ENCODE results near the gene FAM53A.
"Not testable (repeated sequence)": the region's sequence is repeated elsewhere in the genome, so short reads cannot be mapped to it uniquely, and the experiment has no call there.

The FAM53A gene

DNA sequence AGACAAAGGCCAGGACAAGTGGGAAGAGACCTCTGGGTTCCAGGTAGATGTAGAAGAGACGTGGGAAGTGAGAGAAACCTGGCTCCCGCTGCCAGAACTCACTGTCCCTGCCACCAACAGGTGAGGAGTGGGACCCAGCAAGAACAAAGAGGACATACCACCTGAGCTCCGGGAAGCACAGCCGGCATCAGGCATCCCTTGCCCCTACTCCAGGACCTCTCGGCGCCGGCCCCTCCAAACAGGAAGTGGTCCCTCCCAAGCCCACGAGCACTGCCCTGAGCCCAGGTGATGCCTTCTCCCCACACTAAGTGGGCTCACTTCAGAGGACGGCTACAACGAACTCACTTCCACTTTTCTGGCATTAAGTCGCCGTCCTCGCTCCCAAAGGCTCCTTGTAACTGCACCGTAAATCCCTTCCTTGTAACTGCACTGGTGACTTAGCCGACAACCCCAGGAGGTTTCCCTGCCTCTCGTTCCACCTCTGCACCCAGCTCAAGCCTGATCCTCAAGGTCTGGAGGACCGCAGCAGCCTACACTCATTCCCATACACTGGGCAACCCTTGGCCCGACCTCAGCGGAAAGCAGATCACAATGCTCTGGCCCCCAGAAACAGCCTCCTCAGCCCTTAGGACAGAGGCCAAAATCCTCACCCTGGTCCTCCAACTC lies 8.8 kb downstream of the FAM53A start:
- H3K4me3 ChIP-seq (ENCODE audit: severe bottlenecking): no peak overlapping the region
- no peak overlapping the region for H3K27ac ChIP-seq (ENCODE audit: poor library complexity, severe bottlenecking)
- TF ChIP-seq, protein P1, sequence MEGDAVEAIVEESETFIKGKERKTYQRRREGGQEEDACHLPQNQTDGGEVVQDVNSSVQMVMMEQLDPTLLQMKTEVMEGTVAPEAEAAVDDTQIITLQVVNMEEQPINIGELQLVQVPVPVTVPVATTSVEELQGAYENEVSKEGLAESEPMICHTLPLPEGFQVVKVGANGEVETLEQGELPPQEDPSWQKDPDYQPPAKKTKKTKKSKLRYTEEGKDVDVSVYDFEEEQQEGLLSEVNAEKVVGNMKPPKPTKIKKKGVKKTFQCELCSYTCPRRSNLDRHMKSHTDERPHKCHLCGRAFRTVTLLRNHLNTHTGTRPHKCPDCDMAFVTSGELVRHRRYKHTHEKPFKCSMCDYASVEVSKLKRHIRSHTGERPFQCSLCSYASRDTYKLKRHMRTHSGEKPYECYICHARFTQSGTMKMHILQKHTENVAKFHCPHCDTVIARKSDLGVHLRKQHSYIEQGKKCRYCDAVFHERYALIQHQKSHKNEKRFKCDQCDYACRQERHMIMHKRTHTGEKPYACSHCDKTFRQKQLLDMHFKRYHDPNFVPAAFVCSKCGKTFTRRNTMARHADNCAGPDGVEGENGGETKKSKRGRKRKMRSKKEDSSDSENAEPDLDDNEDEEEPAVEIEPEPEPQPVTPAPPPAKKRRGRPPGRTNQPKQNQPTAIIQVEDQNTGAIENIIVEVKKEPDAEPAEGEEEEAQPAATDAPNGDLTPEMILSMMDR (IDR thresholded peaks at IDR 0.05; ENCODE audit: poor library complexity, severe bottlenecking): no peak
- ATAC-seq (ENCODE audit: low read depth) (no peak), DNase-seq (ENCODE audit: low spot score) (no peak)
- no peaks in the 10 kb centered on the region for H3K9me3 ChIP-seq (ENCODE audit: severe bottlenecking)
- H3K4me1 ChIP-seq (ENCODE audit: insufficient read depth, poor library complexity, severe bottlenecking): no peaks in the 10 kb centered on the region
- no peaks in the 10 kb centered on the region for H3K36me3 ChIP-seq (ENCODE audit: low read depth)
- H3K27me3 ChIP-seq (ENCODE audit: insufficient read depth, poor library complexity, severe bottlenecking): no peaks in the 10 kb centered on the region

DNA sequence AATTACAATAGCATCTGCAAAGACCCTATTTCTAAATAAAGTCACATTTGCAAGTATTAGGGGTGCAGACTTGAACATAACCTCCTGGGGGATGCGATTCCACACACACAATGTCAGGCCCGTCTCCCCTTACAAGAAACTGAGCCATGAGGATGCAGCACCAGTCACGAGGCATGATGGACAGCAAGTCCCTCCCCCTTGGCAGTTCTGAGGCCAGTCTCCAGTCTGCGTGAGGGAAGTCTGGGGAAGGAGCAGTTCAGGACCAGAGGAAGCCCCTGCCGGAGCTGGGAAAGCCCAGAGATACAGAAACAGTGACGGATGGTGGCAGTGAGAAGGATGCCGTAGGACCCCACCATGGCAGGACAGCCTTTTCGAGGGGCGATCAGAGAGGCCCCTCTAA lies 9.4 kb downstream of the FAM53A start:
- ATAC-seq (ENCODE audit: low read depth): no peak
- Histone ChIP-seq H3K9me3 (ENCODE audit: severe bottlenecking) (no peaks in the 10 kb centered on the region), H3K36me3 (ENCODE audit: low read depth) (no peaks in the 10 kb centered on the region), H3K27ac (ENCODE audit: poor library complexity, severe bottlenecking) (no peak overlapping the region), H3K27me3 (ENCODE audit: insufficient read depth, poor library complexity, severe bottlenecking) (no peaks in the 10 kb centered on the region), H3K4me1 (ENCODE audit: insufficient read depth, poor library complexity, severe bottlenecking) (no peaks in the 10 kb centered on the region), H3K4me3 (ENCODE audit: severe bottlenecking) (no peak overlapping the region)
- DNase-seq (ENCODE audit: low spot score): no peak
- TF ChIP-seq, protein P1 (IDR thresholded peaks at IDR 0.05; ENCODE audit: poor library complexity, severe bottlenecking): no peak

DNA sequence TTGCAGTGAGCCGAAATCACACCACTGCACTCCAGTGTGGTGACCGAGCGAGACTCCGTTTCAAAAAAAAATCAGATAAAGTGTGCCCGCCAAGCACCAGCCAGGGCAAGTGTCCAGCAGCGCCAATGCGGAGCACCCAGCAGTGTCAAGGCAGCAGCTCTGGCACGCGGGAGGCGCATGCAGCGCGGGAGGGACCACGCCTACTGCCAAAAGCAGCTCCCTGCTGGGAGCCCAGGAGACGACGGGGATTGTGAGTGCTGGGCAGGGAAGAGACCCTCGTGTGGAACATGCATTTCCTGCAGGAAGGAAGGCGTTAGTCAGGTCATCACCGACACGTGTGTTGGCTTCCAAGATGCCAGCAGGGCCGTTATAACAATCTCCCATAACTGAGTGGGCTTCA lies 10.4 kb downstream of the FAM53A start:
- Histone ChIP-seq H3K9me3 (ENCODE audit: severe bottlenecking) (no peaks in the 10 kb centered on the region), H3K27me3 (ENCODE audit: insufficient read depth, poor library complexity, severe bottlenecking) (no peaks in the 10 kb centered on the region), H3K36me3 (ENCODE audit: low read depth) (no peaks in the 10 kb centered on the region), H3K27ac (ENCODE audit: poor library complexity, severe bottlenecking) (no peak overlapping the region), H3K4me3 (ENCODE audit: severe bottlenecking) (no peak overlapping the region), H3K4me1 (ENCODE audit: insufficient read depth, poor library complexity, severe bottlenecking) (no peaks in the 10 kb centered on the region)
- DNase-seq (ENCODE audit: low spot score) (no peak), ATAC-seq (ENCODE audit: low read depth) (no peak)
- TF ChIP-seq, protein P1 (IDR thresholded peaks at IDR 0.05; ENCODE audit: poor library complexity, severe bottlenecking): no peak

- not testable (repeated sequence) for ATAC-seq (ENCODE audit: low read depth)
Observed at GRCh38 chr4:1671011-1671410, 13.1 kb downstream of the FAM53A start.

DNA sequence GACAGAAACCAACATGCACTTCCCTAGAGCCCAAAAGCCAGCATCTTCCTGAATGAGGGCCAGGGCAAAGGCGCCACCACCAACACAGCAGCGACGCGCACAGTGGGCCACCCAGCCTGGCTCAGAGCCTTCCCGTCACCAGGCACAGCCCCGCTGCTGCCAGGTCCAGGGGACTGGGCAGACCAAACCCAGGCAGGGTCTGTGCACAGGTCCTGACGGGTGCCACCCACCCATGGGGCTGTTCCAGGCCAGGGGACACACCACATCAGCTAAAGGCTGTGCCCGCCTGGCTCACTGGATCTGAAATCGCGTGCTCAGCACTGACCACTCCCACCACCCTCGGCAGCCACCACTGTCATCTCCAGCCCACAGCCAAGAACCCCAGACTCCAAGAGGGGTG lies 13.8 kb downstream of the FAM53A start:
- no peaks in the 10 kb centered on the region for H3K9me3 ChIP-seq (ENCODE audit: severe bottlenecking)
- no peak overlapping the region for H3K4me3 ChIP-seq (ENCODE audit: severe bottlenecking)
- no peaks in the 10 kb centered on the region for H3K27me3 ChIP-seq (ENCODE audit: insufficient read depth, poor library complexity, severe bottlenecking)
- no peaks in the 10 kb centered on the region for H3K4me1 ChIP-seq (ENCODE audit: insufficient read depth, poor library complexity, severe bottlenecking)
- H3K36me3 ChIP-seq (ENCODE audit: low read depth): no peaks in the 10 kb centered on the region
- ATAC-seq (ENCODE audit: low read depth) (no peak), DNase-seq (ENCODE audit: low spot score) (no peak)
- TF ChIP-seq, protein P1 (IDR thresholded peaks at IDR 0.05; ENCODE audit: poor library complexity, severe bottlenecking): no peak
- no peak overlapping the region for H3K27ac ChIP-seq (ENCODE audit: poor library complexity, severe bottlenecking)

More at GRCh38 chr4:1671011-1671410, 13.1 kb downstream of the FAM53A start:
- not testable (repeated sequence) for H3K9me3 ChIP-seq (ENCODE audit: severe bottlenecking); H3K4me1 ChIP-seq (ENCODE audit: insufficient read depth, poor library complexity, severe bottlenecking); H3K36me3 ChIP-seq (ENCODE audit: low read depth); H3K27me3 ChIP-seq (ENCODE audit: insufficient read depth, poor library complexity, severe bottlenecking); H3K4me3 ChIP-seq (ENCODE audit: severe bottlenecking); H3K27ac ChIP-seq (ENCODE audit: poor library complexity, severe bottlenecking); DNase-seq (ENCODE audit: low spot score)

All from RWPE2 (cell line).